Stimulated activated CD8-positive, alpha-beta memory T cell treated with anti-CD3 and anti-CD28 coated beads, Interleukin-12 subunit alpha, Interleukin-12 subunit beta, amount 100 ng/mL, for 24 hours (primary cell): ENCODE results near the gene CD46.

Experiments
- DNase-seq: peaks from one replicate; pipeline ENCODE4 v3.0.0-alpha.2; 2020; ENCODE audit errors: extremely low read depth

CD46 gene

DNA sequence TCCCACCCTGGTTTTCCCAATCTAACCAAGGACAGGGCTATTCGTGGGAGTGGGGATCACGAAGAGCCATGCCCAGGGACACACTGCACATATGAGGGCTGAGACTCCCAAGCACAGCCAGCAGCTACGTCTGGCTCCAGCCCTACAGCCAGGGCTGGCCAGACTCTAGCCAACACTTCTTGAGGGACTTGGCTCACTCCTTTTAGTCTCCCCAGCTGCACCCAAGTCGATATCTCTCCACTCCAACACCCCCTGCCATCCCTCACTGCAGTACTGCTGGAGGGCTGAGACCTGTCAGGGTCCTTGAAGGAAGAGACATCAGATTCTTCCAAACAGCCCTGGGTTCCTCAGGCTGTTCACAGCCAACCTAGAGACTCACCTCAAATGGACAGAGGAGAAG lies 62.6 kb downstream of the CD46 start:
- DNase-seq: no peak

DNA sequence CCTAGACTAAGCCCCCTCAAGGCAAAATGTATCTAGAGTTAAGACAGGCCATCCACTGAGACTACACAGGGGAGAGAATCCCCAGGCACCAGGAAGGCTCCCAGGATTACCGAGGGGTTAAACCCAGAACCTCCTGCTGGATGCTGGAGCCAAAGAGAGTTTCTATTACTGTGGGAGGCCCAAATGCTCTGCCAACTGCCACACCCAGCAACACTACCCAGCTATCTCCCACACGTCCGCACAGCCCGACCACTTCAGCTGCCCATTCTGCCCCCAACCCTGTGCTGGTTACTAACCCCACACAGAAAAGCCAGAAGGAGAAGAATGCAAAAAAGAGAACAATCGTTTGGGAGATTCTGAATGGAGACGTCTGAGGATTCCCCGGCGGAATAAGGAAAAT lies 63.6 kb downstream of the CD46 start:
- DNase-seq: no peak

DNA sequence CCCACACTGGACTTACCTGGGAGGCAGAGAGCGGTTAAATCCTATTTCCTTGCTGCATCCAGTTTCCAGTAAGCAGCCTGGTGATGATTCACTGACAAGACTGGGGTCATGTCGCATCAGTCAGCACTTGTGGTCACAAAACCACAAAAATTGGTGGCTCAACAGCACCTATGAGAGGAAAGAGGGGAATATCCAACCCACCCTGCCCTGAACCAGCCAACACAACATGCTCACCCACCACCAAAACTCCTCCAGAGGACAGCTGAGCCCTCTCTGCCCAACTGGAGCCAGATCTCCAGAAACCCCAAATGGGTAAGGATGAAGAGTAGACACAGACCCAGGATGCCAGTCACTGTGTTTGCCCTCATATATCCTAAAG lies 64.0 kb downstream of the CD46 start:
- DNase-seq: no peak

DNA sequence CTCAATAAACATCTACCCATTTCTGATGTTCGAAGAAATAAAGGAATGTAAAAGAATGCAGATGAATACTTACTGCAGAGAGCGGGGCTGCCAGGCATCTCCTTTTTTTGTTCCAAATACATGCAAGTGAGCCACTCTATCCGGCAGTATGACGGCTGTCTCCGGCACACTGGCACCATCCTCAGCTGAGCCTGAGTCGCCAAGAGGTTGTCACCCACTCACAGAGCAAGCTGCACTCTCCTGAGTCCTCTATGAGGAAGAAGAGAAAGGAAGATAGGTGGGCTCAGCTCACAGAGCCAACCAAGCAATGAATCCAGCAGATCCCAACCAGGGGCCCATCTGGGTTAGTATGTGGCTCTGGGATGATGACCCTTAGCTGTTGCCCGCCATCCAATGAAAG lies 65.3 kb downstream of the CD46 start:
- DNase-seq: no peak

DNA sequence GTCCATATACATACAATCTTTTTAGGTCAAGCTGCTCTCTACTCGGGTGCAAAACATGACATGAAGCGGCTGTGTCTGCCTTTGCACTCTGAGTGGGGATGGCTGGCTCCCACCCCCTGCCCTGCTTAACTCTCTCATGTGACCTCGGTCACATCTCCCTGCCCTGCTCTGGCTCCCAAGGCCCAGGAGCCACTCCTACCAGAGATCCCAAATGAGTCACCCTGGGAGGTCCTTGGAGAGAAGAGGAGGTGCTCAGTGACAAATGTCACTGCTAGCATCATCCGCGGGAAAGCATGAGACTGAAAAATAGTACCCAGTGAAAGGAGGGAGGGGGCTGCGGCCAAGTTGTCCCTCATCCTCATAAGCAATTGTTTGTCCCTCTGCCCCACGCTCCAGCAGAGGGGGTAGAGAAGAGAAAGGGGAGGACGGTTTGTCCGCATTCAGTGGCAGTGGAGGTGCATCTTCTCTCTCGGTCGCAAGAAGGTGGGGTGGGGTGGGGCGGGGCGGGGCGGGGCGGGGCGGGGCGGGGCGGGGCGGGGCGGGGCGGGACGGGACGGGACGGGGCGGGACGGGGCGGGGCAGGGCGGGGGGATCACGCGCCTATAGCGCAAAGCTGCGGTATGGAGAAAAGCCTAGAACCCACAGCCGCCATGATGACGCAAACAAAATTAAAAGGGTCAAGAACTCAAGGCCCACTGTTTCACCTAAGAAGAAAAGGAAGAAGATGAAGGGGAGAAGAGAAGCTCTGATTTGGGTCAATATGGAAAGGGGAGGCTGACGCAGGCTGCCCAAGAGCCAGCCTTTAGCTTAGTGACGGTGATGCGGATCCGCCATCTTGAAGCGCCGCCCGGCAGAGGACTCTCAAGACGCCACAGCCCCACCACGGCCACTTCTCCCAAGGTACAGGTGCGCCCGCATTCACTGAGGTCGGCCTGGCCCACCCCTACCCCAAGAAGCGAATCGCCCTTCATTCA lies 66.2 kb downstream of the CD46 start:
- DNase-seq: no peak

DNA sequence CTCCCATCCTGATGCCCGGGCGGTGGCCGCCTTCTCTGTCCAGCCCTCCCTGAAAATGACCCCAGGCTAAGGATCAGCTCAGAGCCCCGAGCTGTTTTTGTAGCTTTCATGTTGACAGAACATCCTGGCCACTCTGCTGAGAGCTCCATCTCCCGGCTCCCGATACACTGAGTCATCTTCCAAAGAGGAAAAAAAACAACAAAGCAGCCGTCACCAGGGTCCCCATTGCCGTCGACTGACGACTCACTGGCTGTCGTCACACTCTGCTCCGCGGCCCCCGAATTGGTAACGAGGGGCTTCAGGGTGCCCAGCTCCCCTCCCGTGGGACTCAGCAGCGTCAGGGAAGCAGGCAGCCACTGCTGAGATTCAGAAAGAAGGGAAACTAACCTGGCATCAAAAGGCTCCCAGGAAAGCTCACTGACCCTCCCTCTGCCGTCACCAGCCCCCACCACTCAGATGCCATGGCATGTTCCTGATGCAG lies 67.2 kb downstream of the CD46 start:
- DNase-seq: no peak

DNA sequence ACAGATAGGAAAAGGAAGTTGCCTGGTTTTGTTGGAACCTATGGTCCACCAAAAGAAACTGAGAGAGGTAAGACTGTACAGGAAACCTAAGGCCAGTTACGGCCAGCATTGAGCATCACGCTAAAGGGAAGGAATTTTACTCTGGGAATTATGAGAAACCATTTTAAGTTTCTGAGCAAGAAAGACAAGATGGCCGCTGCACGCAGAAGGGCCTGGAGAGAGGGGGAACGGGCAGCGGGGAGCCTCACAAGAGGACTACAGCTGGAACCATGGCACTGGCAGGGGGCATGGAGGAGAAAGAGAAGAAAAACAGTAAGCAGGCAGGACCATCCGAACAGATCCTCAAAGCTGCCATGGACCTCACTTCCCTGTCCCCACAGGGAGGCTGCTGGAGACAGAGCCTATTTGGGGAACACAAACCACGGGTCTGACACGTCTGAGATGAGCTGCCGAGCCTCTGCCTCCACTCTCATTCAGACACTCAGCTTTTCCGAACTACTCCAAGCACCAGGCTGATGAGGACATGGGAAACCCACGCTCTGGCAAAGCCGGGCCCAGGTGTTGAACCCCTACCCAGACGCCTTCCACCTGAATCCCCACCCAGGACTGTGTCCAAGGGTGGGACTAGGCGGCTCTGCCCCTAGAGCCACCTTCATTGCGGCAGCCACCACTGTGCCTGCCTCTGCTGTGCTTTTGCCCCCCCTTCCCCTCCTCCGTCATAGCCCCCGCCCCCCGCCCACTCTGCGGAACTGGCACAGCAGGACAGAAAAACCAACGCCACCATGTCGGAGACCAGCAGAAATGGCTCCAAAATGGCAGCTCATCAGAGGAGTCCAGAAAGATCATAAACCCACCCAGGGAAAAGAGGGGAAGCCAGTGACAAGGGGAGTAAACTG lies 69.0 kb downstream of the CD46 start:
- DNase-seq: no peak

DNA sequence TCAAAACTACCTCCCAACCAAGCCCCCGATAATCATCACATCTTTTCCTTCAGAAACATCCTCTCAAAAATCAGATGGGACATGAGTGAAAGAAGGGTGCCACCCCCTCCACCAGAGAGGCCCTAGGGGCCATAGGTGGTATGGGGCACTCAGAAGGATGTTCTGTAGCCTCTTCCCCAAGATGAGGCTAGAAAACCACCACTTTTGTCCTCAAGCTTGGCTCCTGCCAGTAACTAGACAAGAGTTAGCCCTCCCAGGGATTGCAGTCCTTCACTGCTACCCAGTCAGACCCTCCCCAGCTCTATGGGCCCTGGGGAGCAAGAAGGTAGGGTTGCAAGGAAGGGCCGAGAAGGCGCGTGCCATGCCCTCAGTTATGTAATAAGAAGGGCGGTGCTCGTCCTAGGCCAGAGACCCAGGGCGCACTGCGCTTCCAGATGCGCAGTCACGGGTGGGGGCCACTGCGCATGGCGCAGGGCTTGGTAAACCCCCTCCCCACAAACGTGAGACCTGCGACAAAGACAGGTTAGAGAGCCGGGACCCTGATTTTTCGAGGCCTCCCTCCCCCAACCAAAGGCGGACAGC lies 69.7 kb downstream of the CD46 start:
- DNase-seq: no peak

DNA sequence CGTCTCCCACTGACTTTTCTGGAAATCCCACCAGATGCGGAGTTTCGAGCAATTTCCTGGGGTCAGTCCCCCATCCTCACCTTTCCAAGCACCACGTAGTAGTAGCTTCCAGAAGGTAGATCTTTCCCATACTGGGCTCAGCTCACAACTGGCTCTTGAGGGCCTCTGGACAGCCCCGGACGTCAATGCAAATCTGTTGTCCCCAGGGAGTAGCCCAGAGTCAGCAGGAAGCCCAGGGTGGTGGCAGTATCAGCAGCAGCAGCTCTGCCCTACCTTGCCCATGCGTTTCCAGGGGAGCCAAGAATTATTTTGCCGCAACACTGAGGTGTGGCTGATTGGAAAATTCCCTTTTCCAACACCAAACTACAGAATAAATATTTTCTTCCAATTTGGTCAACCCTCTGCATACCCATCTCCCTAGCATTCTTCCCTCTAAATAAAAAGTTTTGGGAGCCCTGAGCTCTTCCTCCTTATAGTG lies 70.3 kb downstream of the CD46 start:
- DNase-seq: no peak

DNA sequence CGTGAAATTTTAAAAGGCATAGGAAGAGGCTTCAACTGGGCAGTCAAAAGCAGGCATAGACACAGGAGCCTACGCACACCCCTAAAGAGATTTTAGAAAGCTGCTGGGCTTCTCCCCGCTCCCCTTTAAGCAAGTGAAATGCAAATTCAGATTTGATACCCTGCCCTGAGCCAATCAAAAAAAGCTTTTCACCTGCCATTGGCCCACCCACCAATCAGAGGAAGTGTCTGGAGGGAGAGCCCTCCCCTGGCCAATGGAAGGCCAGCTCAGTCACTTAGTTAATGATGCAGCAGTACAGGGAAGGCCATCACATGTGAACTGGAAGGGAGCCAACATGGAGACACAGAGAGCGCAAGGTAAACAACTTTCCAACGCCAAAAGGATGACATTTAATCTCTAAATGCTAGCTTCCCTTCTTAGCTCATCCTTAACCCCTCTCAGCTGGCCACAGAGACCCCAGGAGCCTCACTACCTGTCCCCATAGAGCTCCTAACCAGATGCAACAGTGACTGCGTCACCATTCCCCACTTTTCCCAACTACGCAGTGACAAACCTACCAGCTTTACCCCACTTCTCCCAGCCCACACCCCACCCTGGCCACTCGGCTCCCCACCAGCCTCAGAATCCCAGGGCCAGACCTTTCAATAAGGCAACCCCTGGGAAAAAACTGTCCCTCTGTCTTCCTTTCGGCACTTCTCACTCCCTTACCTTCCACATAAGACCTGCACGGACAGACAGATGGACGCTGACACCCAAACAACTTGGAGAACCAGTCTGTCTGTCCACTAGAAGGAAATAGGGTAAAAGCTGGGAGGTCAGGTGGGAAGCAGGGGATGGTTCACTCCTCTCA lies 71.0 kb downstream of the CD46 start:
- peak; percentile 31 for DNase-seq

DNA sequence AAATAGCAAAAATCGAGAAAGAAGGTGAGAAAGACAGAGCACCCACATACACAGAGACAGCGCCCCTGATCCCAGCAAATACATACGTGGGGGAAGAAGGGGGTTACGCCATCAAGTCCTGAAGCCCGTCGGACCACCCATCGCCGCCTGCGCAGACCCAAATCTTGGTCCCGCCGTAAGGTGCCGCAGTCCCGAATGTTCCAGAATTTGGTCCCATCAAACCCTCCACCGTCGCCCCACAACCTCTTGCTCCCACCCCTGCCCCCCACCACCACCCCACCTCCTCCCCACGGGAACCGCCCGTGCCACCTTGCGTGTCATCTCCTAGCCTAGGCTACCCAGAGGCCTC lies 71.7 kb downstream of the CD46 start:
- DNase-seq: no peak

DNA sequence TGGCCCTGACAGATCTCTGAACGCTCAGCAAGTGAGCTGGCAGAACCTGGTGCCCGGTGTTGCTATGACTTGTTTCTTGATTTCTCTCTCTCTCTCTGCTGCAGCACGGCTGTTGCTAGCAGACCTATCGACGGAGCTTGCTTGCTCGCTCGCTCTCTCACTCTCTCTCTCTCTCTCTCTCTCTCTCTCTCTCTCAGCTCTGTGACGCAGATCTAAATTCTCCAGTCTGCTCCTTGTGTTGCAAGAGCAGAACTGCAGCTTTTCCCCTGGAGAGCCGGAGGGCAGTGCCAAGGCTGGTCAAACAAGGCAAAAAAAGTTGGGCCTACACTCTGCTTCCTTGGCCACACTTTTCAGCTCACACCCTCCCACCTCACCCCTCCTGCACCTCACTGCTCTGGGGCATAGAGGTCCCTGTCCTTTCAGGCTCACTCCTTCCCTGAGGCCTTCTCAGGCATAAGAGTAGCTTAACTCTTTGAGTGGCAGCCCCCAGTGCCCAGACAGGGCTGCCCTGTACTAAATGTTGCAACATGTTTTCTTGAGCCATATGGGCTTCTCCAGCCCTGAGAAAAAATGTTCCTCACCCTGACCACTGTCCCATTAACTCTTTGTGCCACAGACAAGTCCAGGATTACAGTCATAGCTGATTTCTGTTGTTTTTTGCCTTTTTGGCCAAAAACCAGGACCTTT lies 72.2 kb downstream of the CD46 start:
- no peak for DNase-seq

DNA sequence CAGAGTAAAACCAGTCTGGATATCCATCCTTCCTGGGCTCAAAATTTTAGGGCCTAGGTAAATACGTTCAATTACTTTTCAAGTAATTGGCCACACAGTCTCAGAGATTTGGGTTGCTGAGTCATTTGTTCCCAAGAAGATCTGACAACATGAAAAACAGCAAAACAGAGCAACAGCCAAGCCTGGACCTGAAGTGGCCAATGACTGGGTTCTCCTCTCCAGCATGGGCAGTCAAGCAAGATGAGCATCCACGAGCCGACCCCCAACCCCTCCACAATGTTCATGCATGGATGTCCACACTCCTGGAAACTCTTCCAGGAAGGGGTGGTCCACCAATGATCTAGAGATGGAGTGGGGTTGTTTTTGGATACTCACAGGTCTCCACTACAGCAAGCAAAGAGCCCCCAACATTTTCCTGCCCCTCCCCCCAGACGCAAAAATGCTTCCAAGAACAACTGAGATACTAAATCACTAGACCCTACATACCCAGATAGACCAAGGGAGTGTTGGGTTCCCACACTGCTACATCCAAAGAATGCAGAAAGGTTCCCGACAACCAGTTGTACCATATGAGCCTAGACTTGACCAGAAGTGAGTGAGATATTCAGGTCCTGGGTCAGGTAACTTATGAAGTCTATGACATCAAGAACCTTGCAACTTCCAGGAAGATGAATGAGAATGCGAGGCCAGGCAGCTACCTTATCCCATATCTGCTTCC lies 73.0 kb downstream of the CD46 start:
- no peak for DNase-seq

DNA sequence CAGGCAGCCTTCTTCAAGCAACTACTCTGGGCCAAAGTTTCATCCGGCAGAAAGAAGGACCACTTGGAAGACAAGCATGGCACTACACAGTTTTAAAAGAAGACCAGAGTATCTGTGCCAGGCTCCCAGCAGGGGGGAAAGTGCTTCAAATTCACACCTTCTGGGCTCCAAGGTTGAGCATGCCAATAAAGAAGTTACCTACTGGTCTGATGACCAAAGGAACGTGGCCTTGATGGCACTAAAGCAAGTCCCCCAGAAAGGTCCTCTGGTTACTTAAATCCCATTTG lies 73.5 kb downstream of the CD46 start:
- DNase-seq: no peak

DNA sequence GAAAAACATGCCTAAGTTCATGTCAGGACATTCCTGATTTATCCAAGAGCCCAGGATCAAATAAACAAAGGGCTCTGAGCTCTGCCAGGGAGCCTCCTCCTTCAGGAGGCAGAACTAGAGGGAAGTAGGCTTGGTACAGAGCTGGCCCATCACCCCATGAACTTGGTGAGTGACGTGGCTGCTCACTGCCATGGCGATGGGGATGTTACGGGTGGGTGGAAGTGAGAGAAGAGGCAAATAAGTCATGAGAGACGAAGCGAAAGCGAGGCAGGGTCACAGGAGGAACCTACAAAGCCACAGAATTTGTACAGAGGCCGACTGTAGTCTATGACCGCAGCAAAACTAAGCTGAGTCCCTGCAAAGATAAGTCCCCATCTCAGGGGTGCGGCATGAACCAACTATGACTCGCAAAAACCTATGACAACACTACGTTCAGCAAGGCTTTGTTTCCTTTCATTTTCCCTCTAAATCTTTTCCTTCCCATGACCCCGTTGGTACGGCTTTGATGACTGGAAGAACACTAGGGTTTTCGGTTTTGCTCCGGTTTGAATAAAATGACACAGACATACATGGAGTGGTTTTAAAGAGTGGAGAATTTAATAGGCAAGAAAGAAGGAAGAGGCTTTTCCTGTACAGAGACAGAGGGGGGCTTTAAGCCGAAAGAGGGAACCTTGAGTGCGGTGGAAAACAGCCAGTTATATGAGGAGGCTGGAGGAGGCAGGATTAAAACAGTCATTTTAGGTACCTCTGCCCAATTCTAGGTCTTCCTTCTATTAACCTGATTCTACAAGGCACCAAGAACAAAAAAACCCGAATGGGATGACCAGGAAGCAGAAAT lies 74.1 kb downstream of the CD46 start:
- peak; percentile 66 for DNase-seq

DNA sequence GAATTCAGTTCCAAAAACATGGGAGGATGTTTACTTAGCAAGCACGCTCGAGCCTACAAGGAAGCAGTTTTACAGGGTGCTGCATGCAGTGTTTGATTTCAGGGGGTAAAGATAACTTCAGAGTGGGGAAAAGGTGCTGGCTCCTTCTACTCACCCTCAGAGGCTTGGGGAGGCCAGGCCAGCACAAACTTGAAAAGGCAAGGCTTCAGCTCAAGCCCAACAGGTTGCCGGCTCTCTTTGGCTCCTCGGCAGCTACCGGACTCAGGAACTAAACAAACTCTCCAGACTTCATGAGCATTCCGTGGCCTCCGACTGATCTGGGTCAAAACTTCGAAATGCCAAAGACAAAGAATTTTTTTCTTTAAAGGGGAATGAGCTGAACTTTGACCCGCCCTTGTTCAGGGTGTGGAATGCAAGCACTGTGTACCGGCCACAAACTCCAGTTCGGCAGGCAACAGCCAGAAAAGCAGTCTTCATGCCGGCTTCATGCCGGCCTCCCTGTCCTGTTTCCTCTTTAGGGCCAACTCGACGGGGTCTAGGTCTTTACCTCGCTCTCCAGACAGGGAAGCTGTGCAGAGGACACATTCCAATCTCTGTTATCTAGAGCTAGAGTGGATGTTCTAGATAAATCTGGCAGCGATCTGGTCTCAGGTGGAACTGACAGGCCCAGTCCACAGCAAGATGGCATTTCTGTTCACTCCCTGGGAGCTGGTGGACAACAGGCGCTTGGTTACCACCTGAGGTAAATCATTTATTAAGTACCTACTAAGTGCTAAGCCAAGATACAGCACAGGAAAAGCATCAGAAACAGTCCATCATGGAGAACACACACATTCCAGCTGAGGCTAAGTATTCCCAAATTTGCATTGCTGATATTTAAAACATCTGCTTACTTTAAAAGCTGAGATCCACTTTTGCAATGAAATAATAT lies 75.0 kb downstream of the CD46 start:
- DNase-seq: no peak

DNA sequence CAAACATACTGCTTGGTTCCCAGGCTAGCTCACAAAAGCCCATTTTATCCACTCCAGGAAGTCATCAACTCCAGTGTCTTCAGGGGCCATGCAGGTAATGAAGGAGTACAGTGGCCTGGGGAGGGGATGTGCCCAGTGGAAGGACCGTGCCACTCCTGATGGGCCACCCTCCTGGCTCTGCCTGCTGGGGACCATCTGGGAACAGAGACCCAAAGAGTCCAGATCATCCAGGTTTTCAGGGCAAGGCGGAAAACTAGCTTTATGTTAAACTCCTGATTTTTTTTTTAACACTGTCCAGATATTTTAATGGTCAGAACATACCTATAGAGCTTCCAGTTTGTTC lies 75.6 kb downstream of the CD46 start:
- no peak for DNase-seq

DNA sequence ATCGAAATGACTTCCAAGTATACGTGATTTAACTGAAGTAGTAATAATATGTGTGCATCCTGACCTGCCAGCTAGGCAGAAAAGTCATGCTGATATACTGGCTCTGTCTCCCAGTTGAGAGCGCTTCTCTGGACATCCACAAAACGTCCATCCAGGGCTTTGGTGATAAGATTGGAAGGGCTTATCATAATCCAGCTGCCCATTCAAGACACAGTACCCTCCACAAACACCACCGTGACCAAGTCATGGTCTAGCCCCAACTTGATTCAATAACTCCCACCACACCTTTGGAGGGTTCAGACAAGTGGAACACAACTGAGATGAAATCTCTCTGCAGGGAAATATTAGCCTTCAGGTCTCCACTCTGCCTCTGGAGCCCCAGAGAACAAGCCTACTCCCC lies 76.2 kb downstream of the CD46 start:
- DNase-seq: no peak
